ENCODE results near the gene AQP7. TPM values are rescaled to one million over a fixed set of nuclear protein-coding genes. Genes with fewer than 3 reads are reported as not detected.
"Not testable (repeated sequence)": the region's sequence is repeated elsewhere in the genome, so short reads cannot be mapped to it uniquely, and the experiment has no call there.

The AQP7 gene
- total and polyA plus RNA-seq, 2 donors, result 1.9 to 8.7 TPM

- not testable (repeated sequence) for H3K4me3 ChIP-seq (ENCODE audit: low read depth, low read length); DNase-seq (ENCODE audit: extremely low spot score); H3K36me3 ChIP-seq (ENCODE audit: insufficient read depth); H3K27ac ChIP-seq (ENCODE audit: low read depth); H3K4me1 ChIP-seq (ENCODE audit: insufficient read depth)
- 88% methylated on average over 4 of the region's 4 CpGs for WGBS
These were observed 3.3 kb downstream of the AQP7 start for GRCh38 chr9:33399047-33399446.

GRCh38 chr9:33397801-33398200, 4.6 kb downstream of the AQP7 start:
- H3K27ac ChIP-seq (ENCODE audit: low read depth); H3K4me1 ChIP-seq (ENCODE audit: insufficient read depth); H3K4me3 ChIP-seq (ENCODE audit: low read depth, low read length); DNase-seq (ENCODE audit: extremely low spot score); H3K36me3 ChIP-seq (ENCODE audit: insufficient read depth): not testable (repeated sequence)
- WGBS, result 79% methylated on average over 3 of the region's 4 CpGs

GRCh38 chr9:33395159-33395879, 7.0 kb downstream of the AQP7 start:
- H3K36me3 ChIP-seq (ENCODE audit: insufficient read depth); DNase-seq (ENCODE audit: extremely low spot score); H3K4me1 ChIP-seq (ENCODE audit: insufficient read depth); H3K4me3 ChIP-seq (ENCODE audit: low read depth, low read length); H3K27ac ChIP-seq (ENCODE audit: low read depth): not testable (repeated sequence)
- WGBS, result 86% methylated on average over 15 of the region's 15 CpGs

- not testable (repeated sequence) for H3K27ac ChIP-seq (ENCODE audit: low read depth); H3K4me1 ChIP-seq (ENCODE audit: insufficient read depth); H3K4me3 ChIP-seq (ENCODE audit: low read depth, low read length); DNase-seq (ENCODE audit: extremely low spot score); H3K36me3 ChIP-seq (ENCODE audit: insufficient read depth)
- WGBS, result 50% methylated on average over 3 of the region's 3 CpGs
These were observed 8.4 kb downstream of the AQP7 start for GRCh38 chr9:33393986-33394385.

GRCh38 chr9:33393581-33393980, 8.8 kb downstream of the AQP7 start:
- Histone ChIP-seq H3K4me1 (ENCODE audit: insufficient read depth) (no peaks in the 10 kb centered on the region), H3K27ac (ENCODE audit: low read depth) (no peak overlapping the region), H3K36me3 (ENCODE audit: insufficient read depth) (no peaks in the 10 kb centered on the region), H3K4me3 (ENCODE audit: low read depth, low read length) (no peak overlapping the region)
- WGBS, result 69% methylated on average over 11 of the region's 11 CpGs
- no peak for DNase-seq (ENCODE audit: extremely low spot score)

- not testable (repeated sequence) for H3K4me1 ChIP-seq (ENCODE audit: insufficient read depth); H3K4me3 ChIP-seq (ENCODE audit: low read depth, low read length); H3K27ac ChIP-seq (ENCODE audit: low read depth); H3K36me3 ChIP-seq (ENCODE audit: insufficient read depth); DNase-seq (ENCODE audit: extremely low spot score)
- WGBS, result 68% methylated on average over 7 of the region's 7 CpGs
These were observed 9.8 kb downstream of the AQP7 start for GRCh38 chr9:33392591-33393021.

GRCh38 chr9:33391111-33391771, 11.1 kb downstream of the AQP7 start:
- H3K36me3 ChIP-seq (ENCODE audit: insufficient read depth); H3K4me3 ChIP-seq (ENCODE audit: low read depth, low read length); H3K4me1 ChIP-seq (ENCODE audit: insufficient read depth); H3K27ac ChIP-seq (ENCODE audit: low read depth): not testable (repeated sequence)
- peak; percentile 66 for DNase-seq (ENCODE audit: extremely low spot score)
- 11% methylated on average over 8 of the region's 9 CpGs for WGBS

GRCh38 chr9:33388110-33388994, 14.0 kb downstream of the AQP7 start:
- H3K4me1 ChIP-seq (ENCODE audit: insufficient read depth), result no peaks in the 10 kb centered on the region
- H3K36me3 ChIP-seq (ENCODE audit: insufficient read depth), result no peaks in the 10 kb centered on the region
- WGBS, result 78% methylated on average over 15 of the region's 15 CpGs

GRCh38 chr9:33386998-33387397, 15.4 kb downstream of the AQP7 start:
- WGBS, result 81% methylated on average over 9 of the region's 9 CpGs
- not testable (repeated sequence) for H3K36me3 ChIP-seq (ENCODE audit: insufficient read depth); H3K27ac ChIP-seq (ENCODE audit: low read depth); H3K4me3 ChIP-seq (ENCODE audit: low read depth, low read length); H3K4me1 ChIP-seq (ENCODE audit: insufficient read depth); DNase-seq (ENCODE audit: extremely low spot score)

More at GRCh38 chr9:33388110-33388994, 14.0 kb downstream of the AQP7 start:
- DNase-seq (ENCODE audit: extremely low spot score), result no peak
- no peak overlapping the region for H3K4me3 ChIP-seq (ENCODE audit: low read depth, low read length)
- H3K27ac ChIP-seq (ENCODE audit: low read depth), result no peak overlapping the region

- WGBS, result 94% methylated on average over 14 of the region's 14 CpGs
- not testable (repeated sequence) for H3K4me1 ChIP-seq (ENCODE audit: insufficient read depth); DNase-seq (ENCODE audit: extremely low spot score); H3K27ac ChIP-seq (ENCODE audit: low read depth); H3K36me3 ChIP-seq (ENCODE audit: insufficient read depth); H3K4me3 ChIP-seq (ENCODE audit: low read depth, low read length)
These were observed 15.7 kb downstream of the AQP7 start for GRCh38 chr9:33386641-33386996.

- not testable (repeated sequence) for H3K4me1 ChIP-seq (ENCODE audit: insufficient read depth); H3K4me3 ChIP-seq (ENCODE audit: low read depth, low read length); DNase-seq (ENCODE audit: extremely low spot score); H3K27ac ChIP-seq (ENCODE audit: low read depth); H3K36me3 ChIP-seq (ENCODE audit: insufficient read depth)
- 90% methylated on average over 23 of the region's 23 CpGs for WGBS
These were observed 16.3 kb downstream of the AQP7 start for GRCh38 chr9:33385979-33386640.

- 94% methylated on average over 11 of the region's 11 CpGs for WGBS
These were observed 16.8 kb downstream of the AQP7 start for GRCh38 chr9:33385536-33385935.

GRCh38 chr9:33383396-33383795, 19.0 kb downstream of the AQP7 start:
- H3K4me1 ChIP-seq (ENCODE audit: insufficient read depth); DNase-seq (ENCODE audit: extremely low spot score): not testable (repeated sequence)

More at GRCh38 chr9:33385536-33385935, 16.8 kb downstream of the AQP7 start:
- not testable (repeated sequence) for H3K4me3 ChIP-seq (ENCODE audit: low read depth, low read length); DNase-seq (ENCODE audit: extremely low spot score); H3K36me3 ChIP-seq (ENCODE audit: insufficient read depth); H3K4me1 ChIP-seq (ENCODE audit: insufficient read depth); H3K27ac ChIP-seq (ENCODE audit: low read depth)

More at GRCh38 chr9:33383396-33383795, 19.0 kb downstream of the AQP7 start:
- not testable (repeated sequence) for H3K36me3 ChIP-seq (ENCODE audit: insufficient read depth); H3K4me3 ChIP-seq (ENCODE audit: low read depth, low read length); H3K27ac ChIP-seq (ENCODE audit: low read depth)
- WGBS, result 95% methylated on average over 11 of the region's 11 CpGs

Data from urinary bladder (tissue), 4 donors.